Left lung (tissue), 10 donors: ENCODE data around the gene ACSL5. TPM values are rescaled to one million over a fixed set of nuclear protein-coding genes. Genes with fewer than 3 reads are reported as not detected.

Experiments
- ATAC-seq: fragments of 200-7000 bp; cut with Tn5 transposase; one replicate; pipeline ENCODE4 v1.9.1; 2020; ENCODE audit warnings: moderate library complexity
- DNase-seq, 4 donors: peaks; one replicate each; pipeline ENCODE4 v3.0.0-alpha.2; 2013 to 2020
- H3K27ac ChIP-seq, 2 donors: fragments of 200-600 bp; sonication (generic) in 1 of 2; one replicate each; pipeline versions ENCODE4 v1.5.0 to v1.8.0; 2020 to 2021
- H3K27me3 ChIP-seq, 2 donors: fragments of 200-600 bp; sonication (generic) in 1 of 2; one replicate each; pipeline versions ENCODE4 v1.5.0 to v1.8.0; 2020 to 2021
- H3K36me3 ChIP-seq, 2 donors: fragments of 200-600 bp; sonication (generic) in 1 of 2; one replicate each; pipeline versions ENCODE4 v1.5.0 to v1.8.0; 2020 to 2021
- H3K4me1 ChIP-seq, 2 donors: fragments of 200-600 bp; one replicate each; pipeline ENCODE4 v1.8.0; 2021
- H3K4me3 ChIP-seq, 2 donors: fragments of 200-600 bp; sonication (generic) in 1 of 2; one replicate each; pipeline versions ENCODE4 v1.5.0 to v1.8.0; 2020 to 2021; ENCODE audit warnings: mild to moderate bottlenecking in 1 of 2
- H3K9me3 ChIP-seq, 2 donors: fragments of 200-600 bp; sonication (generic) in 1 of 2; one replicate each; pipeline versions ENCODE4 v1.5.0 to v1.8.0; 2020 to 2021
- intact Hi-C, 2 donors: fragments of 100-400 bp; cut with DNase I; formaldehyde crosslinking; loops; one replicate each; pipeline versions ENCODE4 v1.11.2 to v1.14.2; 2022
- polyA plus RNA-seq, 6 donors: library from polyadenylated mRNA; unstranded; fragments of 120-200 nt; gene quantifications; one replicate each; pipeline ENCODE4 v1.2.1, GENCODE V29; 2013; ENCODE audit not compliant: insufficient read length in 6 of 6
- total RNA-seq, 2 donors: library from RNA; stranded (reverse); fragmentation: NEBNext Ultra II Directional; extraction: Animal tissue kit (Norgen Biotek cat#: 25700); gene quantifications; one replicate each; pipeline ENCODE4 v1.2.1, GENCODE V29; 2021
- TF ChIP-seq, protein P1 (sequence below), 2 donors: fragments of 200-600 bp; sonication (generic) in 1 of 2; IDR thresholded peaks; one replicate each; pipeline versions ENCODE4 v1.5.0 to v1.8.0; 2021; ENCODE audit warnings: antibody characterized with exemption in 2 of 2
- donor health status: DM: no; HTN: yes; CAD: no.
- donor health status: DM: no; HTN: no; CAD: no.

Gene ACSL5
- total and polyA plus RNA-seq, 8 donors: 10.5 to 82.5 (median 14.1) TPM

DNA sequence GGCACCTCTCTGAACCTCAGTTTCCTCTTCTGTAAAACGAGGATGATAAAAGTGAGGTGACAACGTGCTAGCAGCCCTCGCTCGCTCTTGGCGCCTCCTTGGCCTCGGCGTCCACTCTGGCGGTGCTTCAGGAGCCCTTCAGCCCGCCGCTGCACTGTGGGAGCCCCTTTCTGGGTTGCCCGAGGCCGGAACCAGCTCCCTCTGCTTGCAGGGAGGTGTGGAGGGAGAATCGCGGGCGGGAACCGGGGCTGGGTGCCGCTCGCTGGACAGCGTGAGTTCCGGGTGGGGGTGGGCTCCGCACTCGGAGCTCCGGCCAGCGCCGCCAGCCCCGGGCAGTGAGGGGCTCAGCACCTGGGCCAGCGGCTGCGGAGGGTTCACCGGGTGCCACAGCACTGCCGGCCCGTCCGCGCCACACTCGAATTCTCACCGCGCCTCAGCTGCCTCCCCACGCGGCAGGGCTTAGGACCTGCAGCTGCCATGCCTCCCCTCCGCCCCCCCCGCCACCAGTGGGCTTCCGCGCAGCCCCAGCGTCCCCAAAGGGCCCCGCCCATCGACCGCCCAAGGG lies 24.3 kb upstream of the ACSL5 start:
- TF ChIP-seq, protein P1, sequence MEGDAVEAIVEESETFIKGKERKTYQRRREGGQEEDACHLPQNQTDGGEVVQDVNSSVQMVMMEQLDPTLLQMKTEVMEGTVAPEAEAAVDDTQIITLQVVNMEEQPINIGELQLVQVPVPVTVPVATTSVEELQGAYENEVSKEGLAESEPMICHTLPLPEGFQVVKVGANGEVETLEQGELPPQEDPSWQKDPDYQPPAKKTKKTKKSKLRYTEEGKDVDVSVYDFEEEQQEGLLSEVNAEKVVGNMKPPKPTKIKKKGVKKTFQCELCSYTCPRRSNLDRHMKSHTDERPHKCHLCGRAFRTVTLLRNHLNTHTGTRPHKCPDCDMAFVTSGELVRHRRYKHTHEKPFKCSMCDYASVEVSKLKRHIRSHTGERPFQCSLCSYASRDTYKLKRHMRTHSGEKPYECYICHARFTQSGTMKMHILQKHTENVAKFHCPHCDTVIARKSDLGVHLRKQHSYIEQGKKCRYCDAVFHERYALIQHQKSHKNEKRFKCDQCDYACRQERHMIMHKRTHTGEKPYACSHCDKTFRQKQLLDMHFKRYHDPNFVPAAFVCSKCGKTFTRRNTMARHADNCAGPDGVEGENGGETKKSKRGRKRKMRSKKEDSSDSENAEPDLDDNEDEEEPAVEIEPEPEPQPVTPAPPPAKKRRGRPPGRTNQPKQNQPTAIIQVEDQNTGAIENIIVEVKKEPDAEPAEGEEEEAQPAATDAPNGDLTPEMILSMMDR (IDR thresholded peaks at IDR 0.05): no peak
- Histone ChIP-seq H3K4me1 (no peaks in the 10 kb centered on the region), H3K27ac (no peak overlapping the region), H3K9me3 (no peaks in the 10 kb centered on the region), H3K27me3 (no peaks in the 10 kb centered on the region), H3K4me3 (no peak overlapping the region), H3K36me3 (no peaks in the 10 kb centered on the region)
- intact Hi-C loops: no loop called here
- DNase-seq: peak in 1 of 4 donors; percentile 71
- ATAC-seq: no peak

DNA sequence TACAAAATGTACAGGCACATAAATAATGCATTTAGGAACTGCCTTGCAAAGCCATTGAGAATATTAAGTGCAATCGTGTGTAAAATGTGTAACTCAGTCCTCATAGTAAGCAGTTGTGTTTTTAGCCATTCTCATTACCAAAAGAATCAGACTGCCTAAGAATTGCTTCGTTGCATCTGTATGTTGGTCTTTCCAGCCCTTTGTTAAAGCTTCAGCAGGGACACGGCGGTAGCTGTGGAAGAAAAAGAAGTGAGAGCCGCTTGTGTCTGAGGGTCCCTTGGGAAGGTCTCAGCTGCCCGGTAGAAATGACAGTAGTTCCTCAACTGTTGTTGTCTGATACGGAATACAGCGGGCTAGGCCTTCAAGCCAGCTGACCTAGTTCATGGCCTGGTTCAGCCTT lies 22.8 kb upstream of the ACSL5 start:
- Histone ChIP-seq H3K27ac (no peak overlapping the region), H3K9me3 (no peaks in the 10 kb centered on the region), H3K36me3 (no peaks in the 10 kb centered on the region), H3K27me3 (no peaks in the 10 kb centered on the region), H3K4me1 (no peaks in the 10 kb centered on the region), H3K4me3 (no peak overlapping the region)
- TF ChIP-seq, protein P1 (IDR thresholded peaks at IDR 0.05): no peak
- intact Hi-C loops: no loop called here
- ATAC-seq (no peak), DNase-seq (no peak)

DNA sequence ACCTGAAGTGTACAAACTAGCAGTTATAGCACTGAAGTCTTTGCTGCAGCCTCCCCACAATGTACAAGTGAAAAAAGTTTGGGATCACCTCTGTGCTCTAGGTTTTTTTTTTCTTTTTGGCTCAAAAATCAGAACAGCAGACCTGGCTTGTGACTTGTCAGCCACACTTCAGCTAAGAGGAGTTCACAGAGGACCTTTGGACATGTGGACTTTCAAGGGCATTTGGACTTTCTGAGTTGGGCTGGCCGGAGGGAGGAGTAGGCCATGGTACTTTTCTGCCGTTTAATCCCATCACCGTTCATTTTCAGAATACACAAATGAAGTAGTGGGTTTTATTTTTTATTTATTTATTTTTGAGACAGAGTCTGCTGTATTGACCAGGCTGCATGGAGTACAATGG lies 21.9 kb upstream of the ACSL5 start:
- H3K27ac ChIP-seq: no peak overlapping the region
- no peaks in the 10 kb centered on the region for H3K4me1 ChIP-seq
- ATAC-seq (no peak), DNase-seq (no peak)
- TF ChIP-seq, protein P1 (IDR thresholded peaks at IDR 0.05): no peak
- H3K4me3 ChIP-seq: no peak overlapping the region
- no peaks in the 10 kb centered on the region for H3K9me3 ChIP-seq
- intact Hi-C loops: no loop called here
- H3K36me3 ChIP-seq: no peaks in the 10 kb centered on the region
- H3K27me3 ChIP-seq: no peaks in the 10 kb centered on the region

DNA sequence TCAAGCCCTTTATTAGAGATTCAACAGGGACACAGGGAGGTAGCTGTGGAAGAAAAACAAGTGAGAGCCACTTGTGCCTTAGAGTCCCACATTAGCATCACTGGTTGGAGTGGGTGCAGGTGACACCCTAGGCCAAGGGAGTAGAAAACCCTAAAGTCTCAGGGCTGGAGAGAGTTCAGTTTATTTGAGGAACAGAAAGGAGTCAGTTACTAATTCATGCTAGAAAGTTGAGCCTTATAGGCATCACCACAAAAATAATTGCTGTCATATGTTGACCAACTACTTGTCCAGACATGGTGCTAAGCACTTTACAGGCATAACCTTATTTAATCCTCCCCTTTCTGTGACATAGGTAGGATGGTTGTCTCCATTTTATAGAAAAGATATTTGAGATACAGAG lies 20.9 kb upstream of the ACSL5 start:
- no peak for DNase-seq
- no peaks in the 10 kb centered on the region for H3K36me3 ChIP-seq
- TF ChIP-seq, protein P1 (IDR thresholded peaks at IDR 0.05): no peak

DNA sequence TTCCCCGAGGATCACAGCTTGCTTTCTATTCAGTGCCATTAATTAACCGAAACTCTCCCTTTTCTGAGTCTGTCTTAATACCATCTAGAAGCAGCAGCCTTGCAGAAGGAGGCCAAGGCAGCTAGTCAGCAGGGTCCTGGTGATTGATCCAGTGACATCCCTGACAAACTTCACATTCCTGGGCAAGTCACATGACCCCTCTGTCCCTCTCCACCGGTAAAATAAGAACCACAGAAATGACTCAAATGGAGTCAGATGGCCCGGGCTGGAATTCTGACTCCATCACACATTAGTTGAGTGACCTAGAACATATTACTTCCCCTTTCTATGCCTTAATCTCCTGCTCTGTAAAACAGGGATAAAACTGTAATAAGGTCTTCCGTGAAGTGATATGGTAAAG lies 17.2 kb upstream of the ACSL5 start:
- no peaks in the 10 kb centered on the region for H3K27me3 ChIP-seq
- ATAC-seq: no peak

More for the DNA sequence above, 20.9 kb upstream of the ACSL5 start:
- Histone ChIP-seq H3K9me3 (no peaks in the 10 kb centered on the region), H3K27ac (no peak overlapping the region), H3K4me1 (no peaks in the 10 kb centered on the region), H3K27me3 (no peaks in the 10 kb centered on the region), H3K4me3 (no peak overlapping the region)
- intact Hi-C loops: no loop called here
- no peak for ATAC-seq

More for the DNA sequence above, 17.2 kb upstream of the ACSL5 start:
- peaks cover 3 to 17% of the 10 kb centered on the region in 2 donors for H3K4me1 ChIP-seq
- H3K4me3 ChIP-seq: no peak overlapping the region
- TF ChIP-seq, protein P1 (IDR thresholded peaks at IDR 0.05): no peak
- intact Hi-C loops: no loop called here
- no peak for DNase-seq
- H3K9me3 ChIP-seq: no peaks in the 10 kb centered on the region
- no peak overlapping the region for H3K27ac ChIP-seq
- no peaks in the 10 kb centered on the region for H3K36me3 ChIP-seq
